Activated CD8-positive, alpha-beta memory T cell treated with anti-CD3 and anti-CD28 coated beads, Interleukin-2, amount 50 U/mL, for 1 hour (primary cell): ENCODE results near the gene MTHFR.

Source experiments
- DNase-seq: peaks from one replicate; pipeline ENCODE4 v3.0.0-alpha.2; 2020; ENCODE audit errors: extremely low read depth

Gene MTHFR

GRCh38 chr1:11805422-11806306 is at the start of gene MTHFR, which contains the start of gene CLCN6:
Gene MTHFR (minus strand): TSS chr1:11805964. CDS start chr1:11803116, 2,848 bp downstream.
Gene CLCN6 (plus strand): TSS chr1:11806191. CDS start chr1:11806263, 72 bp downstream.
- DNase-seq, result peak; percentile 92

DNA sequence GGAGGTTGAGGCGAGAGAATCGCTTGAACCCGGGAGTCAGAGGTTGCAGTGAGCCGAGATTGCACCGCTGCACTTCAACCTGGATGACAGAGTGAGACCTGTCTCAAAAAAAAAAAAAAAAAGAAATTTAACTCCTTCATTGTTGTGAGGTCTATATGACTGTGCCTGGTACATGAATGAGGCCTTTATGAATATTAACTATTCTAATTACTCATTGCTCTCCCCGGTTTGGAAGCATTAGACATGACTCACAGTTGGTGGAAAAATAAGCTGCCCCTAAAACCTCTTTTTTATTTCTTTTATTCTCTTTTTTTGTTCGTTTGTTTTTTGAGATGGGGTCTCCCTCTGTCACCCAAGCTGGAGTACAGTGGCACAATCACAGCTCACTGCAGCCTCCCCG is 49.7 kb upstream of the MTHFR start:
- DNase-seq, result no peak

- no peak for DNase-seq
Measured at GRCh38 chr1:11854519-11854918, 48.8 kb upstream of the MTHFR start.

GRCh38 chr1:11851180-11851579 is 45.4 kb upstream of the MTHFR start:
- DNase-seq, result no peak

DNA sequence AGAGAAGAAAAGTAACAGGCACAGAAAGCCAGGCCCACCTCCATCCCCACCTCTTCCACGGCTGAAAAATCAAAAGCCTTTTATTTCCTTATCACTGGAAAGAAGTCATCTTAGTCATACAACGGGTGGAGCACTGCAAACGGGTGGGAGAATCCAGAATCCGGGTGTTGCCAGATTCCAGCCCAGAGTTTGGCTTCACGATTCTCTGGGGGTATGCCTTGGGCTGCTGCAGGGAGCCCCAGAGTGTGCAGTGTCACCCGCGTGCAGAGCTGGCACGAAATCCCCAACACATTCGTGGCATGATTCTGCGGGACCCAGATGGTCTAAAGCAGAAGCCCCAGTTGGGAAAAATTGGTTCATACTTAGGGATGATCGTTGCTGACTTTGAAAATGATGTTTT is 44.4 kb upstream of the MTHFR start:
- DNase-seq, result no peak

- no peak for DNase-seq
Measured at GRCh38 chr1:11848373-11848700, 42.6 kb upstream of the MTHFR start.

DNA sequence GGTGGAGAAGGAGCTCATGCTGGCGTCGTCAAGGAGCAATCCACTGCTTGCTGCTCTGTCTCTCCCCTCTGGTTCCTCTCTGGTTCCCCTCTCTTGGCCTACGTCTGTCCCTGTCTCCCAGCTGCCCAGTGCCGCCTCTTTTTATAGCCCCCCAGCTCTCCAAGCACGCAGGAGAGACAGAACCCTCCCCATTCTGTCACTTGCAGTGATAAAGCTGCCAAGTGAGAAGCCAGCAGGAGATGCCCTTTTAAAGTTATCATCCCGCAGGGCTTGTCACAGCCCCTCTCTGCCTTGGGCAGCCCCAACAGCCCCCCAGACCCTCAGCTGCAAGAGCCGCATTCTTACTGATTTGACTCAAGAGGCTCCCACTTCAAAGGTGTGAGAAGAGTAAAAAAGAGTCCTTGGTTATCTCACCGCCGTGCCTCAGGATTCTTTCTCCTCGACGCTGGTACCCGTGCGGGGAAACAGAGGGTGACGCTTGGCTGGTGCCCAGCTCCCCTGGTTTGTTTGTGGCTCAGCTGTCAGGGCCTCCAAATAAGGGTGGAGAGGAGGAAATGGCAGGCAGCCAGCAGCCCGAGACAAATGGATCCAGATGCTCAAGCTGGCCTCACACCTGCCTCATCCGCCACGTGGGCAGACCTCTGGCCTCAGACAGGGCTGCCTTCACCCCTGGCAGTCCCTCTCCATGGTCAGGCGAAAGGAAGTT is 42.1 kb upstream of the MTHFR start, which contains the start of gene NPPA:
TSS of gene NPPA (minus strand) at position 117 of the 706 bp plus-strand sequence. CDS start at position 18, 99 bp downstream.
- no peak for DNase-seq

DNA sequence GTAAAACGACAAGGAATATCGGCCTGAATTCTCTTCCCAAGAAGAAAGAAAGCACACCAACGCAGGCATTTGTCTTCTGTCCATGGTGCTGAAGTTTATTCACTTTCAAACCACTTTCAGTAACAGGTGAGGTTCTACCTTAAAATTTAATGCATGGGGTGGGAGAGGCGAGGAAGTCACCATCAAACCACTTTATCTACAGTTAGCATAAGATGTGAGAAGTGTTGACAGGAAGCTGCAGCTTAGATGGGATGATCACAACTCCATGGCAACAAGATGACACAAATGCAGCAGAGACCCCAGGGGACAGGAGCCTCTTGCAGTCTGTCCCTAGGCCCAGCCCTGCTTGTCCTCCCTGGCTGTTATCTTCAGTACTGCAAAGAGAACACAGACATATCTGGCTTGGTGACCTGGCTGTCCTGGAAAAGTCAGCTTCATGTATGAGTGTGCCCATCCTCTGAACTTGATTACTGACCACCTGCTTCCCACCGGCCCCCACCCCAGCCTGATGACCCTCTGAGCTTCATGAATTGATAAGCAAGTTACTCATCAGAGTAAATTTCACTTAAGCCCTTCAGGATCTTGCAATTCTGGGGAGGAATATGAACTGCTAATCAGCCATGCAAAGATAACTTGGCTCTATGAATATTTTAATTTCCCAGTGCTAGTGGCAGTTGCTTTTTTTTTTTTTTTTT is 40.0 kb upstream of the MTHFR start:
- no peak for DNase-seq

DNA sequence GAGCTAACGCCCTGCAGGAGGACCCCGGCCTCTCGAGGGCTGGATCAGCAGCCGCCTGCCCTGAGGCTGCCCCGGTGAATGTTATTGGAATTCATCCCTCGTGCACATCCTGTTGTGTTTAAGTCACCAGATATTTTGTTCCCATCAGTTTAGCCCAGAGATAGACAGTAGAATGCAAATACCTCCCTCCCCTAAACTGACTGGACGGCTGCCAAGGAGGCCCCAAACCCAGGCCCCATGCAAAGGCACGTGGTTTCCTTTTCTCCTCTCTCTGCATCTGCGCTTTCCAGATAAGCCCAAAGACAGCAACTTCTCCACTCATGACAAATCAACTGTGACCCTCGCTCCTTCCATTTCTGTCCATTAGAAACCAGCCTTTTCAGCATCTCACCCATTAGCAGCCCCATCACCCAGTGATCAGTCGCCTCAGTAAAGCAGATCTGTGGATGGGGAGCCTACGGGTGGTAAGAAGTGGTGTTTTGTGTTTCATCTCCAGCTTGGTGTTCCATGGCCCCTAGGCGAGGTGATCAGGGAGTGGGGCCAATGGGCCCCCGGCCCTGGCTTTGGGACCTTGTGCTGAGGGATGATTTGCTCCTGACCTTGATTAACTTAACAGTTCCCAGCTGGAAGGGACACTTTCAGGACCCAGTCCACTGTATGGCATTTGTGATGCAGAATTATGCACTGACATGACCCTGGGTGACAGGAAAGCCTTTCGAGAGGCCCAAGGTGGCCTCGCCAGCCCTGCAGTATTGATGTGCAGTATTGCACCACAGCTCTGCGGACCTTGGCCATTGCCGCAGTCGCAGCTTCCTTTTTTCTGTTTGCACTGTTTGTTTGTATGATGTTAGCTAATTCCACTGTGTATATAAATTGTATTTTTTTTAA is 36.6 kb upstream of the MTHFR start:
- DNase-seq, result no peak

DNA sequence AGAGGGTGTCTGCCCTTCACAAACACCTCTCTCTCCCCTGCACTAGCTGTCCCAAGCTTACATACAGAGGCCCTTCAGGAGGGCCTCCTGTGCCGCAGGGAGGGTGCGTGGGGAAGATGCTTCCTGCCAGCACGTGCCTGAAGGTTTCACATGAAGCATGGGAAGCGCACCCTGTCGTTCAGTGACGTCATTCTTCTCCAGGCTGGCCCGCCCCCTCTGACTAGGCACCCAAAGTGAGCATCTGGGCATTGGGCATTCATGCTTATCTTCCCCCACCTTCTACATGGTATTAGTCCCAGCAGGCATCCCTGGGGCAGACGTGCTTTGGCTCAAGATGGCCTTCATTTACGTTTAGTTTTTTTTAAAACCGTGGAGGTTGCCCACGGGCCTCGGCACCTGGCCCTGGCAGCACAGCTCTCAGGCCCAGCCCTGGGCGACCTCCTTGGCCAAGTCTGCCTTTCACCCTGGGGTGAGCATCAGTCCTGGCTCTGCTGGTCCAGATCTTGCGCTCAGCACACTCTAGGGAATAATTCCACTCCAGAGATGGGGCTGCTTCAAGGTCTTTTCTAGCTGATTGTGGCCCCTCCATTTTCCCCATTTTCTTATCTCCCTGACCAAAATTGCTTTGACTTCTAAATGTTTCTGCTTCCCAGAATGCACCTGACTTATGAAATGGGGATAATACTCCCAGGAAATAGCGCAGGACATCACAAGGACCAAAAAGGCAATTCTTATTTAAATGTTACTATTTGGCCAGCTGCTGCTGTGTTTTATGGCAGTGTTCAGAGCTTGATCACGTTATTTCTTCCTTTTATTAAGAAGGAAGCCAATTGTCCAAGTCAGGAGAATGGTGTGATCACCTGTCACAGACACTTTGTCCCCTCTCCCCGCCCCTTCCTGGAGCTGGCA is 35.7 kb upstream of the MTHFR start:
- DNase-seq, result no peak

GRCh38 chr1:11839727-11840705 is 34.3 kb upstream of the MTHFR start:
- no peak for DNase-seq

DNA sequence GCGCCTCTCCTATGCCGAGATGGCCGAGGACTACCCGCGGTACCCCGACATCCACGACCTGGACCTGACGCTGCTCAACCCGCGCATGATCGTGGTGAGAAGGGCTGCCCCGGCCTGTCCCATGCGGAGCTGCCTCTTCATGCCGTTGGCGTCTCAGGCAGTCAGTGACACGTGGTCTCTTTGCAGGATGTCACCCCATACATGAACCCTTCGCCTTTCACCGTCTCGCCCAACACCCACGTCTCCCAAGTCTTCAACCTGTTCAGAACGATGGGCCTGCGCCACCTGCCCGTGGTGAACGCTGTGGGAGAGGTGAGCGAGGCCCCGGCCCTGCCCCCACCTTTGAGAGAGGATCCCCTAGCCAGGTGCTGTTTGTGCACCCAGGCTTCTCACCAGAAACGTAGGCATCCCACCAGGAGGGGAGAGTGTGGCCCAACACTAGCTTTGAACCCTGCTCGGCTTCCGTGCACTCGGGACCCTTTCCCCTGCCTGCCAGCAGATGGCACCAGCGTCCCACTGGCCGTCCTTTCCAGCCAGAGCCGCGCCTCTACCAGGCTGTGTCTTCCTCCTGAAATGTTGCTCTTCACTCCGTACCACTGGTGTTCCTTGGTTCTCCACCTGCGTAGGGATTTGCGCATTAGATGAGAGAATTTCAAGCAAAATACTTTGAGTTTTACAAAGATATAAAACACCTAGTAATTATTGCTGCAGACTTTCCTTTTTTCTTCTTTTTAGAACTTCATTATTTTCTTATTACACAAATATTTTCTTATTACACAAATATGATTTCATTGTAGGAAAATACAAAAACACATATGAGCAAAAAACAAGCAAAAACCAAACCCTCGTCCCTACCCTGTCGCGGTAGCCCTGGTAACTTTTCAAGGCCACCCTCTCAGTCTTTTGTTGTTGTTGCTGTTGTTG is 32.8 kb upstream of the MTHFR start:
- peak; percentile 38 for DNase-seq

GRCh38 chr1:11837767-11838348 is 32.1 kb upstream of the MTHFR start:
- no peak for DNase-seq

DNA sequence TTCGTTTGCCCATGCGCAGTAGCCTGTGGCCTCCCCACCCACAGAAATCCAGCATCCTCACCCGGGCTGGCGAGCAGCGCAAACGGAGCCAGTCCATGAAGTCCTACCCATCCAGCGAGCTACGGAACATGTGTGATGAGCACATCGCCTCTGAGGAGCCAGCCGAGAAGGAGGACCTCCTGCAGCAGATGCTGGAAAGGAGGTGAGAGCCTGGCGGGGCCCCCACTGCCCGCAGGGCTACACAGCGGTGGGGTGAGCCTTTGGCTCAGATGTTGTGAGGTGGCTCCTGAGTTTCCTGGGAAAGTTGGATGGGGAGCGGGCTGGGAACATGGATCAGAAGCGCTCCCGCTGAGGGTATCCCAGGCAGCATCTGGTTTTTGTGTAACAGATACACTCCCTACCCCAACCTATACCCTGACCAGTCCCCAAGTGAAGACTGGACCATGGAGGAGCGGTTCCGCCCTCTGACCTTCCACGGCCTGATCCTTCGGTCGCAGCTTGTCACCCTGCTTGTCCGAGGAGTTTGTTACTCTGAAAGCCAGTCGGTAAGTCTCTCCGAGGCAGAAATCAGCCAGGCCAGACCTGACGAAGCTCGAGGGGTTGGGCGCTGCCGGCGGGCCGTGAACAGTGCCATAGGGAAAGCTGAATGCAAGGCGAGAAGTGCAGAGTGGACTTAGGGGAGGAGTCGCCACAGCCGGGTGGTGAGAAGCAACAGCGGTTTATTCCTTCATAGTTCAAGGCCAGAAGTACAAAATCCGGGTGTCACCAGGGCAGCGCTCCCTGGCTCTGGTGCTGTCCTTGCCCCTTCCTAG is 31.4 kb upstream of the MTHFR start:
- no peak for DNase-seq

- no peak for DNase-seq
Measured at GRCh38 chr1:11835441-11836225, 29.9 kb upstream of the MTHFR start.

- no peak for DNase-seq
Measured at GRCh38 chr1:11833900-11834299, 28.1 kb upstream of the MTHFR start.
